CD4-positive, alpha-beta T cell treated with Interleukin-6 for 4 hours (primary cell): ENCODE results near the gene CCR5AS.
"Not testable (repeated sequence)": the region's sequence is repeated elsewhere in the genome, so short reads cannot be mapped to it uniquely, and the experiment has no call there.

Experiments
- DNase-seq: peaks from one replicate; pipeline ENCODE4 v3.0.0-alpha.2; 2020; ENCODE audit warnings: mixed read lengths

Gene CCR5AS

DNA sequence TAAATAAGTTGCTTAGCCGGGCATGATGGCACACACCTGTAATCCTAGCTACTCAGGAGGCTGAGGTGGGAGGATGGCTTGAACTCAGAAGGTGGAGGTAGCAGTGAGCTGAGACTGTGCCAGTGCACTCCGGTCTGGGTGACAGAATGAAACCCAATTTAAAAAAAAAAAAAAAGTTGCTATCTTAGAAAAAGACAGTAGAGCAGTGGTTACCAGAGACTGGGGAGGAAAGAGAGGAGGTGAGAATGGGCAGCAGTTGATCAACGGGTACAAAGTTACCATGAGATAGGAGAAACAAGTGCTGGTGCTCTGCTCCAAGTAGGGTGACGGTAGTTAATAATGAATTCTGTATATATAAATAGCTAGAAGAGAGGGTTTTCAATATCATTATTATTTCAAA is 53.8 kb downstream of the CCR5AS start:
- no peak for DNase-seq

DNA sequence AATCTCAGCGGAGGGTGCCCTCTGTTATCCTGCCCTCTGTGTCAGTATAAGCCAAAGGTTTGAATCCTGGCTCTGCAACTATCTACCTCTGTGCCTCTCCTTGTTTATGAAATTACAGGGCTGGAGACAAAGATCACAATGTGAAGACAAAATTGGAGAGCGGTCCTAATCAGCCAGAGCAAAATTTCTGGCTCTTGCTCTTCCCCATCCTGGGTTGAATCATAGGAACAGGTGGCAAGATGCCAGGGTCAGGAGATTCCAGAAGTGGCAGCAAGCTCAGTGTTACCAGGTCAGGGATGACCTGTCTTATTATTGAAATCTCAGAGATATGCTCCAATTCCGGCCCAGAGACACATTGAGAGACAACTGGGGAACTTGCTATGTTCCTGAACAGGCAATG is 55.2 kb downstream of the CCR5AS start:
- DNase-seq: no peak

DNA sequence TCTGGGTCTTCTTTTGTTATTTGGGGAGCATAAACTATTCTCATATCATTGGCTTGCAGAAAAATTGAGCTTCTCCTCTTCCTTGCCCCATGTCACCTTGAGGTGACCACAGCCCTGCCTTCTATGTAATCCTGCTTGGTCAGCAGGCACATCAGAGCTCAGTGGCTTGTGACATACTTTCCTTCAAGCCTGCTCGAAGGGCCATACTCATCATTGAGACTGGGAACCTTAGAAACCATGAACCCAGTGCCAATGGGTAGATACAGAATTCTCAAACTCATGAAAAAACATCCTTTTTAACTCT is 56.7 kb downstream of the CCR5AS start:
- DNase-seq: no peak

DNA sequence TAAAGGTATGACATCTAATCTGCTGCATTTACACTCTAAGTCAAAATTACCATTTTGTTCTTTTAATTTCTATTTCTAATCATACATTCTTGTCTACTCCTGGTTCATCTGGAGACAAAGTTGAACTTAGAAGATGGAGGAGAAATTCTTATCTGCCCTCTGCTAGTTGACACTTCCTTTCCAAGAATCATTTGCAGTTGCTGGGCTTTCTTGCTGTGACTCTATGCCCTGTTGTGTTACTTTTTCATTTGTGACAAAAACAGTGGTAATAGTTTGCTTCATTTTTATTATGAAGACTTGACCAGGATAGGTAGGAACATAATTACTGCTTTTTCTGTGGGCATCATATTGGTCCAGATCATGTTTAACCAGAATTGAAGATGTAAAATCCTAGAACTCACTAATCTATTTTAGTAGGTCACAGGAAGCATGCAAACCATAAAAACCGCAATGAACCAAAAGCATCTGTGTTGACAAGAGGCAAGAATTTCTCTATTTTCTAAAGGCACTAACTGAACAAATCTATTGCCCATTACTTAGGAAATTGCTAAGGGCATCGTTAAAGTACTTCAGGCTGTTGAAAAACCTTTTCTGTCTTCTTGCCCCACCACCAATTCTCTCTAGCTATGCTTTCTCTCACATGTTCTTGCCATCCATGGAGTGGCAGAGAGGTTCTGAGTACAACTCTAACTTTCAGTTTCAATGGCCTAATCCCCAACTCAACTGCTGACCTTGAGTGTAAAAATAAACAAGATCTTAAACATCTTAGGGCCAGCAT is 57.2 kb downstream of the CCR5AS start:
- DNase-seq: no peak

DNA sequence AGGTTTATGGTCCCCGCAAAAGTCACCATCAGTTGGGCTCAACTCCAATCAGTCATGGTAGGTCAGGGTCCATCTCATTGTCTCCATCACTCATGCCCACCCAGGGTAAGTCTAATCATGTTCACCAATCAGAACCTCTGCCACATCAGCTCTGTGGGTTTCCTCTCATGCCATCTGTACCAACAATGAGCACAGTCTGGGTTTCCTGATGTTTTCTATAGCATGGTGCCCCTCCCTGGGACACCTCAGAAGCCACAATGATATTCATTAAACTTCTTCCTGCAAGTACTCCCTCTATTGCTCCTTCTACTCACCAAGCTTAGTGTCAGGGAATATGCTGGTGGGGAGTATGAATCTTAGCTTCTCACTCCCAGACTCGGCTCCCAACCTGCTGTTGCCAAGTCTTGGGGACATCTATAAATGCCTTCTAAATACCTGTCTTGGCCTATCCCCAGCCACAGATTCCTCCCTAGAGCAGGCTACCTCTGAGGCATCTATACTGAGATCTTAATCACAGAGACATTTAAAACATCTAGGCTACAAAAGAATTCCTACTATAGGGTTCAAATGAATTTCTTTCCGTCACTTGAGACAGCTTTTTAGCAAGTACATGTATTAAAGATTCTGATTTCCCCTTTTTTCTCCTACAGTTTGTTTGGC is 57.9 kb downstream of the CCR5AS start:
- no peak for DNase-seq

DNA sequence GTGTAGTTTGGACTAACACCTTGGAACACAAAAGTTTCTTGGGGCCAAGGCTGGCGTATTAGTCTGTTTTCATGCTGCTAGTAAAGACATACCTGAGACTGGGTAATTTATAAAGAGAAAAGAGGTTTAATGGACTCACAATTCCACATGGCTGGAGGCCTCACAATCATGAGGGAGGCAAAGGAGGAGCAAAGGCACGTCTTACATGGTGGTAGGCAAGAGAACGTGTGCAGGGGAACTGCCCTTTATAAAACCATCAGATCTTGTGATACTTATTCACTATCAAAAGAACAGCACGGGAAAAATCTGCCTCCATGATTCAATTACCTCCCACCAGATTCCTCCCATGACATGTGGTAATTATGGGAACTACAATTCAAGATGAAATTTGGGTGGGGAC is 62.4 kb downstream of the CCR5AS start:
- no peak for DNase-seq

DNA sequence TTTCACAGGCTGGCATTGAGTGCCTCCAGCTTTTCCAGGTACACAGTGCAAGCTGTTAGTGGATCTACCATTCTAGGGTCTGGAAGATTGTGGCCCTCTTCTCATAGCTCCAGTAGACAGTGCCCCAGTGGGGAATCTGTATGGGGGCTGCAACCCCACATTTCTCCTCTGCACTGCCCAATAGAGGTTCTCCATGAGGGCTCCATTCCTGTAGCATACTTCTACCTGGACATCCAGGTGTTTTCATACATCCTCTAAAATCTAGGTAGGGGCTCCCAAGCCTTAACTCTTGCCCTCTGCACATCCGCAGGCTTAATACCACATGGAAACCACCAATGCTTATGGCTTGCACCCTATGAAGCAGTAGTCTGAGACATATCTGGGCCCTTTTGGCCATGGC is 68.0 kb downstream of the CCR5AS start:
- DNase-seq: no peak

DNA sequence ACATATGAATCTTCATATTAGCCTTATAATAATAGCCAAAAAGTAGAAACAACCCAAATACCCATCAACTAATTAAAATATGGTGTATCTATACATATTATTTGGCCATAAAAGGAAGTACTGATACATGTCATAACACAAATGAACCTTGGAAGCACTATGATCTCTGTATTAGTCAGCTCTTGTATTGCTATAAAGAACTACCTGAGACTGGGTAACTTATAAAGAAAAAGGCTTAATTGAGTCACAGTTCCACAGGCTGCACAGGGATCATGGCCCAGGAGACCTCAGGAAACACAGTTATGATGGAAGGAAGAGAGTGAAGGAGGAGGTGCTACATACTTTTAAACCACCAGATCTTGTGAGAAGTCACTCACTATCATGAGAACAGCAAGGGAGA is 69.0 kb downstream of the CCR5AS start:
- DNase-seq: no peak

DNA sequence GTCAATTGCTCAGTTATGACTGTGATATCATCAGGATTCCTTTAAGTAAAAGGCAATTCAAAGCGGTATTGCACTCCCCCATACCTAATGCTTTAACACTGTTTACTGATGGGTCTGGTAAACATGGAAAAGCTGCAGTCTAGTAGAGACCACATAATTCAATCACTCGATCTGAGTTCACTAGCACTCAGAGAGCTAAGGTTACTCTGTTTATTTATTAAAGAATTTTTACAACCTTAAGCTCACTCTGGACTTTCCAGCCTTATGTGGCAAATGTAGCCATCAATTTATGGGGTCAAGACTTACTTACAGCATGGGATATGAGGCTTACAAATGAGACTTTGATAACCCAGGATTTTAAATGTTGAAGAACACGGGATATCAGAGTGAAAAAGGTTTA is 71.3 kb downstream of the CCR5AS start:
- no peak for DNase-seq

DNA sequence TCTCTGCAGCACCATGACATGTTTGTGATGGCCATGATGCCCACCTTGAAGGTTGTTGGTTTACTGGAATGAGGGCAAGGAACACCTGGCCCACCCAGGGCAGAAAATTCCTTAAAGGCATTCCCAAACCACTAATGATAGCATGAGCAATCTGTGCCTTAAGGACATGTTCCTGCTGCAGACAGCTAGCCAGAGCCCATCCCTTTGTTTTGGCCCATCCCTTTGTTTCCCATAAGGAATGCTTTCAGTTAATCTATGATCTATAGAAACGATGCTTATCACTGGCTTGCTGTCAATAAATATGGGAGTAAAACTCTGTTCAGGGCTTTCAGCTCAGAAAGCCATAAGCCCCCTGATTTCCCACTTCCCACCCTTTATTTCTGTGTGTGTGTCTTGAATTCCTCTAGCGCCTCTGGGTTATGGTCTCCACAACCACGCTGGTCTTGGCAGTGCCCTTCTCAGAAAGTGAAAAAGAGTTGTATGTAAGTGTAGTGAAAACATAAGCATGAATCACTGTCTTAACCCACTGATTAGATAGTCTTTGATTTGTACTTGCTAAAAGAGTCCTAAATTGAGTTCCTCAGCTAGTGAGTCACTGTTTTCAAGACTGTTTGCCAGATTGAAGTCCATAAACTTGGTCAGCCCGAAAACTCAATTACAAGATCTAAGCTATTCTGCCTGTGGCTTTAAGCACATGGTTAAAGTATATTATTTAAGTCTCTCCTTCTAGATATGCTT is 72.0 kb downstream of the CCR5AS start:
- DNase-seq: no peak

DNA sequence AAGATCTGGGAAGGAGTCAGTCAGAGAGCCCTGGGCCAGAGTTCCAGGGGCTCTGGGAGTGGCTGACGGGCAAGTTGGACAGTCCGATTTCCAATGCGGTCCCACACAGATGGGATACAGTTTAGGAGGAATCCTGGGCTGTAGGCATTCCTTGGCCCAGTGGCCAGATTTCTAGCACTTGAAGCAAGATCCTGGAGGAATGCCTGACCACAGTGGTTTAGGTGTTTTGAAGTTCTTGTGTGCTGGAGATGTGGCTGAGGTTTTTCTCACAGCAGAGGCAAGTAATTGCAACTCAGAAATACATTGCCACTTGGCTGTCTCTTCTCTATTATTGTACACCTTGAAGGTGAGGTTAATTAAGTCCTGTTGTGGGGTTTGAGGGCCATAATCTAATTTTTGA is 76.2 kb downstream of the CCR5AS start:
- not testable (repeated sequence) for DNase-seq

DNA sequence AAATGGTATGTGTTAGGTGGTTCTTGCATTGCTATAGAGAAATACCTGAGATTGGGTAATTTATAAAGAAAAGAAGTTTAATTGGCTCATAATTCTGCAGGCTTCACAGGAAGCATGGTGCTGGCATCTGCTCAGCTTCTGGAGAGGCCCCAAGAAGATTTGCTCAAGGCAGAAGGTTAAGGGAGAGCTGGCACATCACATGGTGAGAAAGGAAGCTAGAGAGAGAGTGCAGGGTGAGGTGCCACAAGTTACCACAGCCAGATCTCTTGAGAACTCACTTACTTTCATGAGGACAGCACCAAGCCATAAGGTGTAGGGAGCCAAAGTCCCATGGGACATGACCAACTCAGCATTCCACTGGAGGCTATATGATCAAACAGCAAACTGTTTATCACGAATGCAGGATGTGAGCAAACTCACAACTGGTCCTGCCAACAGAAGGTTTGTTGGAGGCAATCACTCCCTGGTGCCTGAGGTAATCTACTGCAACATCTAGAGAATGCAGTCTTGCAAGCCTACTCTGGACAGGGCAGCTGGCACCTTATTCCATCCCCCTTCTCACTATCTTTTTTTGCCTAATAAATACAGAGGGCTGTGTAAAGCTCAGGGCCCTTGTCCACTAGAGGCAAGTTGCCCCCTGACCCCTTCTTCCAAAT is 81.1 kb downstream of the CCR5AS start:
- DNase-seq: no peak

DNA sequence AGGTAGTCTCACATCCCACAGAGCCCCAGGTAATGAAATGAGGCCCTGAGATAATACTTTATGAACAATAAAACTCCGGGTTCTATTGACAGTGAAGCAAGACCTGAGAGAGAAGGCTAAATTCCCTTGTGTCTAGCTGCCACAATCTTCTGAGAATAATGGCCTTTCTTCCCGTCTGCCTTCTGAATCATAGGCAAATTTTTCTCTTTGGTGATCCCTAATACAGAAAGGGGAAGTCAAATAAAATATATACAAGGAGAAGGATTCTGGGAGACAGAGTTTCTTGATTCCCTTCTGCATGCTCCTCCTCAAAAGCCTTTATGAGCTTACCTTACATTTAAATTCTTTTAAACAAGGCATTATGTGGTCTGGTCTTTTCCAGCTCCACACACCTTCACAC is 82.8 kb downstream of the CCR5AS start:
- DNase-seq: no peak

DNA sequence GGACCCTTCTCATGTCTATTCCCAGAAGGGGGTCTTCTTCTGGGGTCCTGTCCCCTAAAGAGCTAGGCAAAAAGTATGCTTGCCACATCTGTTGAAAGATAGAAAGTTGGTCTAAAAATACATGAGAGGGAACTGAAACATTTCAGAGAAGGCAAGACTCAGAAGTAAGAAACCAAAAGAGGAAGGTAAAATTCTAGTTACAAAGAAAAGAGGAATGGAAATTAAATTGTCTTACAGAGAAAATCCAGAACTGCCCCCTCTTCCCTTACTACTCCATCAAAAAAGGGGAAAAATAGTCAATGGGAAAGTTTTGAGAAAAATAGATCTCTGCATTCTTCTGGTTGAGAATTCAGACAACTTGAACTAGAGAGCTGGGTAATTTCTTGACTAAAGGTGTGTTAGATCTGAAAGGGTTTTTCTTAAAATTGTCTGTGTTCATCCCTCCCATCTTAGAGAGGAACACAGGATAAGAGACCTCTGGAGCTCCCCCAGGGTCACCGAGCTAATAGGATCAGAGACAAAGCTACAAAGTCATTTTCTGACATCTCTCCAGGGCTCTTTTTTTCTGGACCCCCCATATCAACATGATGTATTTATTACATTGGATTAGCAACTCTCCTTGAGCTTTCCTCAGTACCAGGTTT is 85.3 kb downstream of the CCR5AS start:
- no peak for DNase-seq

DNA sequence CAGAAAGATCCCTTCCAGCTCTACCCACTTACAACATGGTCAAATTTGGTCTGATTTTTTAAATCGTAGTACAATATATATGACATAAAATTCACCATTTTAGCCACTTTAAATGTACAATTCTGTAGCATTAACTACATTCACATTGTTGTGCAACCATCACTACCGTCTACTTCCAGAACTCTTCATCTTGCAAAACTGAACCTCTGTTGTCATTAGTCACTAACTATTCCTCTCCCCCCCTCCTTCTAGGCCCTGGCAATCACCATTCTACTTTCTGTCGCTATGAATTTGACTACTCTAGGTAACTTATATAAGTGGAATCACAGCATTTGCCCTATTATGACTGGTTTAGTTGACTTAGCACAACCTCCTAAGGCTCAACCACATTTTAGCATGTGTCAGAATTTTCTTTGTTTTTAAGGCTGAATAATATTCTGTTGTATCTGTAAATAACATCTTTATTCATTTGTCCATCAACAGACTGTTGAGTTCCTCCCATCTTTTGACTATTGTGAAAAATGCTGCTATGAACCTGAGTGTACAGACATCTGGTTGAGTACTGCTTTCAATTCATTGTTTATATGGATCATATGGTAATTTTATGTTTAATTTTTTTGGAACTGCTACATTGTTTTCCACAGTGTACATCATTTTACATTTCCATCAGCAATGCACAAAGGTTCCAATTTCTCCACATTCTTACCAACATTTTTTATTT is 88.5 kb downstream of the CCR5AS start:
- DNase-seq: no peak

DNA sequence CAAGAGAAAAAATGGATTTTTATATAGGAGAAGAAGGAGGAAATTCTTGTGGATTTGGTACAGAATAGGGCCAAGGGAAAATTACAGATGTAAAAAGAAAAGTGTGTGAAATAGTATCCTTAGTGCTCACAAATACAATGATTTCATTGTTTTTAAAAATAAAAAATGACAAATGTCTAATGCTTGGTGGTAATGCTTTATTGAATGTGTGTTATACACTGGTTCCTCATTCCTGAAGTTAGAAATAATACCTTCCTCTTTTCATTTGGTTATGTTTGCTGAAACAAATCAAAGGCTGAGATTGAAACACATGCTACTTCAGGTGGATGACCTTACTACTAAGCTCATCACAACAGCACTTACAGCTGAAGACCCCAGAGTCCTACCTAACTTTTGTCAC is 90.7 kb downstream of the CCR5AS start:
- DNase-seq: no peak

DNA sequence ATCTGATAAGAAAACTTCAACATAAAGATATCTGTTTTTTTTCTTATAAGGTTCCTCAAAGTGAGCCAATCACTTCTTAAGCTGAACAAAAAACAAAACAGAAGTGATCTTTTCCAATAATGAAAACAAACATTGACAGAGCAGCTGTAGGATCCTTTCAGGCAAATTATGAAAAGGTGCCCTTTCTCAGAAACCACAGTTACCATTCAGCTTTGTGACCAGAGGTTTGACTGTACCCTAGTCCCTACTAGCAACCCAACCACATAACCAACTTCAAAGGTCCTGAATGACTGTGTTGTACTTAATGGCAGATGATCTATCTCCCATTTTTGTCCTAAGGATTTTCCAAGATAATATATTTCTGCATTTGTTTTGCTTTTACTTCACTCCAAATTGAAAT is 92.3 kb downstream of the CCR5AS start:
- DNase-seq: no peak
